ENCODE data around the gene RXFP1.

The RXFP1 gene

DNA sequence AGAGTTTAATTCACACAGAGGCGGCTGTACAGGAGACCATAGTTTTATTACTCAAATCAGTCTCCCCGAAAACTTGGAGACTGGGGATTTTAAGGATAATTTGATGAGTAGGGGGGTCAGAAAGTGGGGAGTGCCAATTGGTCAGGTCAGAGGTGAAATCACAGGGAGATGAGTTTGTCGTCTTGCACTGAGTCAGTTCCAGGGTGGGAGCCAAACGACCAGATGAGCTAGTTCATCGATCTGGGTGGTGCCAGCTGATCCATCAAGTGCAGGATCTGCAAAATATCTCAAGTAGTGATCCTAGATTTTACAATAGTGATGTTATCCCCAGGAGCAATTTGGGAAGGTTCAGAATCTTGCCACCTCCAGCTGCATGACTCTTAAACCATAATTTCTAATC is 154.4 kb downstream of the RXFP1 start:
- DNase-seq: no peak

DNA sequence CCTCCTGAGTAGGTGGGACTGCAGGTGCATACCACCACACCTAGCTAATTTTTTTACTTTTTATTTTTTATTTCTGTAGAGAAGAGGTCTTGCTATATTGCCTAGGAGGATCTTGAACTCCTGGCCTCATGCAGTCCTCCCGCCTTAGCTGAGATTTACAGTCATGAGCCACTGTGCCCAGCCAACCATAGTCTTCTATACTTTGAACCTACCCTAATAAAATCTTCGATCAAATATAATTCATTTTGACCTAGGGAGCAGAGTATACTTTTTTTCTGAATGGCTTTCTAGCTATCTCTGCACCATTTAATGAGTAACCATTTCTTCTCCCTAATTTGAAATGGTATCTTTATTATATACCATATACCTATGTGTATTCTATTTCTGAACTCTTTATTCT is 157.1 kb downstream of the RXFP1 start:
- DNase-seq: no peak

DNA sequence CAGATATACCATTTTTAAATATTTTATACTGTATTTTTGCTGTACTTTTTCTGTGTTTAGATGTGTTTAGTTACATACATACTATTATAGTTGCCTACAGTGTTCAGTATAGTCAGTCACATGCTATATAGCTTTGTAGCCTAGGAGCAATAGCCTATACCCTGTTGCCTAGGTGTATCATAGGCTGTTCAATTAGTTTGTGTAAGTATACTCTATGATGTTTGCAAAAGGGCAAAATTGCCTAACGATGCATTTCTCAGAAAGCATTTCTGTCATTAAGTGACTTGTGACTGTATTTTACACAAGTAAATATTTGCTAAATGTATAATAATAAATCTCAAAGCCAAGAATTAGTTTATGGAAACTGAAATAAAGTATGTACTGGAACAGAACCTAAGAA is 159.9 kb downstream of the RXFP1 start:
- DNase-seq: no peak

DNA sequence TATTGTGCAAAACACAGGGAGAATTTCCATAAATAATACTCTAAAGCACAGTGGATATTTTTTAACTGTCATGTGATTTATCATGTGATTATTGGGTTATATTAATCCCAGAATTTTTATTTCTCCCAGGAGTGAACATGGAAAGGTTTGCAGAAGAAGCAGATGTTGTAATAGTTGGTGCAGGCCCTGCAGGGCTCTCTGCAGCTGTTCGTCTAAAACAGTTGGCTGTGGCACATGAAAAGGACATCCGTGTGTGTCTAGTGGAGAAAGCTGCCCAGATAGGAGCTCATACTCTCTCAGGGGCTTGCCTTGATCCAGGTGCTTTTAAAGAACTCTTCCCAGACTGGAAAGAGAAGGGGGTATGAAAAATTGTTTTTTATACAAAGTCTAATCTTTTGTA is 160.4 kb downstream of the RXFP1 start:
- no peak for DNase-seq

DNA sequence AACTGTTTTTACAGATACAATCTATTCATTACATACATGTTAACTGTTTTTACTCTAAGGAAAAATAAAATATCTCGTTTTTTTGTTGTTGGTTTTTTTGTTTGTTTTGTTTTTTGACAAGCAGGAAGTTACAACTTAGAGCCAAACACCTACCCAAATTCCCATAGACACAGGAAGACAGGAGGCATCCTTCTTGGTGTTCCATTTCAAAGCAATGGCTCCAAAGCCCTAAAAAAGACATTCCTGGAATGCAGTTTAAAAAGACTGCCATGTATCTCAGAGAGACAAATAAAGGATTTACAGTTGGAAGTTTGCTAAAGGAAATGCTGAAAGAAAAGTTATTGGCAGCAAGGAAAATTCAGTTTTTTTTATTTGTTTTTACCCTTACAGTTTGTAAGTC is 167.1 kb downstream of the RXFP1 start:
- DNase-seq: no peak

Measured in NCI-H774 (cell line).